AG09319 (cell line): Measurements from ENCODE around the gene IFT20.

Experiments
- DNase-seq: peaks from one replicate; pipeline ENCODE4 v3.0.0-alpha.2; 2010; ENCODE audit warnings: low read depth; ENCODE audit errors: extremely low read depth
- TF ChIP-seq, protein P1 (sequence below): IDR thresholded peaks from 2 replicates; pipeline ENCODE4 v1.5.1; 2011; ENCODE audit warnings: low read depth, mild to moderate bottlenecking, inconsistent platforms, low read length, moderate library complexity

The IFT20 gene

DNA sequence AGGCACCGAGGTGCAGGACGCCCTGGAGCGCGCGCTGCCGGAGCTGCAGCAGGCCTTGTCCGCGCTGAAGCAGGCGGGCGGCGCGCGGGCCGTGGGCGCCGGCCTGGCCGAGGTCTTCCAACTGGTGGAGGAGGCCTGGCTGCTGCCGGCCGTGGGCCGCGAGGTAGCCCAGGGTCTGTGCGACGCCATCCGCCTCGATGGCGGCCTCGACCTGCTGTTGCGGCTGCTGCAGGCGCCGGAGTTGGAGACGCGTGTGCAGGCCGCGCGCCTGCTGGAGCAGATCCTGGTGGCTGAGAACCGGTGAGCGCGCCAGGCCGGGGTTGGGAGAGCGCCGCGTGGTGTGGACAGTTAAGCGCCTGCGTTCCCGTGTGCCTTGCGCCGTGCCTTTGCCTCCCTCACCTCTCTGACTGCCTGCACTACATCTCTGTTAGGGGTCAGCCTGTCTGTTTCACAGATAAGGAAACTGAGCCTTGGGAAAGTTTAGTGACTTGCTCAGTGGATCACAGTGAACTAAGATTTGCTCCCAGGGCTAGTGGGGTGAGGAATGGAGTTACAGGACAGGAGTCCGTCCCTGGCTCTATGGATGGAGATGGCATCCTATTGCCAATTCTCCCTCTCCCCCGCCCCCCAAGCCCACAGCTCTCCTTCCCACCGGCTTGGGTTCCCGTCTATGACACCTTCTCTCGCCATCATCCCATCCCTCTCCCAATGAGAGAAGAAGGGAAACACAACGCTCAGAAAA is 37.1 kb upstream of the IFT20 start:
- DNase-seq, result no peak
- TF ChIP-seq, protein P1, sequence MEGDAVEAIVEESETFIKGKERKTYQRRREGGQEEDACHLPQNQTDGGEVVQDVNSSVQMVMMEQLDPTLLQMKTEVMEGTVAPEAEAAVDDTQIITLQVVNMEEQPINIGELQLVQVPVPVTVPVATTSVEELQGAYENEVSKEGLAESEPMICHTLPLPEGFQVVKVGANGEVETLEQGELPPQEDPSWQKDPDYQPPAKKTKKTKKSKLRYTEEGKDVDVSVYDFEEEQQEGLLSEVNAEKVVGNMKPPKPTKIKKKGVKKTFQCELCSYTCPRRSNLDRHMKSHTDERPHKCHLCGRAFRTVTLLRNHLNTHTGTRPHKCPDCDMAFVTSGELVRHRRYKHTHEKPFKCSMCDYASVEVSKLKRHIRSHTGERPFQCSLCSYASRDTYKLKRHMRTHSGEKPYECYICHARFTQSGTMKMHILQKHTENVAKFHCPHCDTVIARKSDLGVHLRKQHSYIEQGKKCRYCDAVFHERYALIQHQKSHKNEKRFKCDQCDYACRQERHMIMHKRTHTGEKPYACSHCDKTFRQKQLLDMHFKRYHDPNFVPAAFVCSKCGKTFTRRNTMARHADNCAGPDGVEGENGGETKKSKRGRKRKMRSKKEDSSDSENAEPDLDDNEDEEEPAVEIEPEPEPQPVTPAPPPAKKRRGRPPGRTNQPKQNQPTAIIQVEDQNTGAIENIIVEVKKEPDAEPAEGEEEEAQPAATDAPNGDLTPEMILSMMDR, result no peak

DNA sequence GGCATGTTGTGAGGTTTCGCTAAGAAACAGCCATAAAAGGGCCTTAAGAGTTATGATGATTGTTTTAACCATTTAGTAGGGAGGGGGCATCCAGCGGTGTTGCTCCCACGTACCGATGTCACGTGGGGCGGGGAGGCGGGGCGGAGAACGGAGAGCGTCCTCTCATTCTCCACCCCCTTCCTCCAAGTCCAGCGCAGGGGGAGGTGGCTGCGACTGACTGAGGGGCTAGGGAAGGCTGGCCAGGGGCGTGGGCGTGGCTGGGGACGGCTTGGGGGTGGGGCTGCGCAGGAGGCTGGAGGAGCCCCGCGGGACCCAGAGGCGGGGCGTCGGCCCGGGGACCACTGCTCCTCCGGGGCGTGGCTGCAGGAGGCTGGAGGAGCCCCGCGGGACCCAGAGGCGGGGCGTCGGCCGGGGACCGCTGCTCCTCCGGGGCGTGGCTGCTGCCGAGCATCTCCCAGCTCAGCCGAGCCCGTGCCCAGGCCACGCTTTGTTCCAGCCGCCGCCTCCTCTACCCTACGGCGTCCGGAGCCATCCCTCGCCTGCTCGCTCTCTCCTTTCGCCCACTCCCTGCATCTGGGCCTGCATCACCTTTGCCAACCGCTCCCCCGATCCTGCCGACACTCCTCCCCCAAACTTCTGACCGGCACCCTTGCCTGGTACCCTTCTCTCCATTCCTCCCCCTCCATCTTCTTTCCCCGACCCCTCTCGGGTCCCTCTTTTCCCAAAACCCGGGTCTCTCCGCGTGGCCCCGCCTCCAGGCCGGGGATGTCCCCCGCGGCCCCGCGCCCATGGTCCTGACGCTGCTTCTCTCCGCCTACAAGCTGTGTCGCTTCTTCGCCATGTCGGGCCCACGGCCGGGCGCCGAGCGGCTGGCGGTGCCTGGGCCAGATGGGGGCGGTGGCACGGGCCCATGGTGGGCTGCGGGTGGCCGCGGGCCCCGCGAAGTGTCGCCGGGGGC is 36.3 kb upstream of the IFT20 start, which contains the start of gene SARM1:
TSS of gene SARM1 (plus strand) at position 450 of the 958 bp plus-strand sequence. CDS start at position 789, 339 bp downstream.
- peak; percentile 69 for DNase-seq
- TF ChIP-seq, protein P1, result no peak

DNA sequence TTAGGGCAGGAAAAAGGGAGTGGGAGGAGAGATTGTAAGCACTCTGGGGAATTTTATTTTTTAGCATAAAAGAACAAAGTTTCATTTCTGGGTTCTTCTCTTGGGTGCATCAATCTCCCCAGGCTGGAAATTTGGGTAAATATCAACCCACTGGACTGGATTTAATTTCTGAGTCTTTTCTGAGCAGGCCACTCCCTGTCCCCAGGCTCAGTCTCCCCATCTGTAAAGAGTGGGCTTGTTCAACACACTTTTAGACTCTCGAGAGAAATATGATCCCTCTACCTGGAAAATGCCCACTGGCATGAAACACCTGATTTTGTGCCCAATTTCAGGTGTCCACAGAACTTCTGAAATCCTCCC is 35.5 kb upstream of the IFT20 start:
- no peak for DNase-seq
- TF ChIP-seq, protein P1, result no peak

DNA sequence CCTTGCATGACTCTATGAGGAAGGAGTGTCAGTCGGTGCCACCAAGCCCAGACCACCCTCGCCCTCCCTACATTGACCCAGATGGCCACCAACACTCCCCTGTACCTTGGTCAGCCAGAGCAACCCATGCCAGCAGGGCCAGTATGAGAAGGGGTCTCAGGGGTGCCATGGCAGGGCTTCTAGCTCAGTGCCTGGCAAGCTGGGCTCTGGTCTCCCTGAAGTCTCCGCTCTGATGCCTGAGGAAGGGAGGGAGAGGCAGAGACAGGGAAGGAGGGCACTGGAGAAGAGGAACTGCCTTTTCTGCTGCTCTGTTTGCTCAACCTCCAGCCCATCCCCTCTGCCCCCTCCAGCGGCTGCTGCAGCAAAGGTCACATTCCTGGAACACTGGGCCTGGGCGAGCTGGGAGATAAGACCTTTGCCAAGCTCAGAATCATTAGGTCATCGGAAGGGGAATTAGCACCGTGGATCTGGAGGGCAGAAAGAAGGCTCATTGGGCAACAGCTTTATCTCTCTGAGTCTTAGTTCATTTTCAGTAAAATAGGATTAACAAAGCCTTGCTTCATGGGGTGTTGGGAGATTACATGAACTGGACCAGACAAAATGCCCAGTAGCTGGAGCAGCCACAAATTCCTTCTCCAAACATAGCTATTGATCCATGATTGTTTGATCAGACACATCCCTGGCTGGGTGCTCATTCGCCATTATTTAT is 34.9 kb upstream of the IFT20 start, which contains the start of gene VTN:
TSS of gene VTN (minus strand) at position 273 of the 709 bp plus-strand sequence. CDS start at position 169, 104 bp downstream.
- no peak for DNase-seq
- TF ChIP-seq, protein P1, result peak; percentile 1

DNA sequence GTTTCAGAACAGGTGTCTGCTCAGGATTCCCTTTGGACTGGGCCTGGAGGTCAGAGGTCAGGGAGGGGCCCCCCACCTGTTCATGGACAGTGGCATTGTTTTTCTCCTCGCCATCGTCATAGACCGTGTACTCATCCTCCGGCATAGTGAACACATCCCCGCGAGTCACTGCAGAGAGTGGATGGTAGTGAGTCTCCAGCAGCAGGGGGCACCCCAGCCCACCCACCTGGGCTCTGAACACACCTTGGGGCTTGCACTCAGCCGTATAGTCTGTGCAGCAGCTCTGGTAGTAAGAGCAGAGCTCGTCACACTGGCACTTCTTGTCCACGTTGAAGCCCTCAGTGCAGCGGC is 34.4 kb upstream of the IFT20 start:
- DNase-seq, result no peak
- TF ChIP-seq, protein P1, result no peak

DNA sequence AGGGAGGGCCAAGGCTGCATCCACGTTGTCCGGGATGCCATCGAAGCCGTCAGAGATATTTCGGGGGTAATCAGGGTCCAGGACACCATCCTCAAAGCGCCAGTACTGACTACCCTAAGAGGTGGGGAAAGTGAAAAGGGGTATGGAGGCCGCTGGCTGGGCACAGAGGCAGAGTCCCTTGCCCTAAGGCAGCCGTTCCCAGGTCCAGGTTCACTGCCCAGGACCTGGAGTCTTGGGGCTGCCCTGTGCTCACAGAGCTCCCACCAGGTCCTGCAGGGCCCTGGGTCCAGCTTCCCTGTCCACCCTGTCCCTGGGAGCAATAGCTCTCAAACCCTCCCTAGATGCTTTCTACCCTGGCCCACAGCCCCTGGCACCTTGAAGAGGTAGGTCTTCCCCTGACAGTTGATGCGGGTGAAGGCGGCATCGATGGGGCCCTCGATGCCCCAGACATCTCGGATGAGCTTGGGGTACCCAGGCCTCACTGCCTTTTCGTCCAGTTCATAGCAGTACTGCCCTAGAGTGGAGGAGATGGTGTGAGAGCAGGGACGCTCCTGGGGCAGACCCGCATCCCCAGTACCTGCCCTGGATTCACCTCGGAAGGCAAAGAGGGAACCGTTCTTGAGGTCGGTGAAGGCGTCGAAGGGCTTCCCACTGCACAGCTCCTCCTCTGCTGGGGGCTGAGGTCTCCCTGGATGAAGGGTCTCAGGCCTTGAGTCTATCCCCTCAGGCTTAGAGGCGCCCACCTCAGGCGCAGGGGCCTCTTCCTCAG is 33.8 kb upstream of the IFT20 start:
- TF ChIP-seq, protein P1, result no peak
- no peak for DNase-seq
